ENCODE measurements around the gene PDLIM1. TPM values are rescaled to one million over a fixed set of nuclear protein-coding genes. Genes with fewer than 3 reads are reported as not detected.

Gene PDLIM1
- total and polyA plus RNA-seq, 9 of the 15 experiments (the other 6 are each of a cell fraction or from before 2014, with no cell fraction given): 19.8 to 164 (median 39.1) TPM

DNA sequence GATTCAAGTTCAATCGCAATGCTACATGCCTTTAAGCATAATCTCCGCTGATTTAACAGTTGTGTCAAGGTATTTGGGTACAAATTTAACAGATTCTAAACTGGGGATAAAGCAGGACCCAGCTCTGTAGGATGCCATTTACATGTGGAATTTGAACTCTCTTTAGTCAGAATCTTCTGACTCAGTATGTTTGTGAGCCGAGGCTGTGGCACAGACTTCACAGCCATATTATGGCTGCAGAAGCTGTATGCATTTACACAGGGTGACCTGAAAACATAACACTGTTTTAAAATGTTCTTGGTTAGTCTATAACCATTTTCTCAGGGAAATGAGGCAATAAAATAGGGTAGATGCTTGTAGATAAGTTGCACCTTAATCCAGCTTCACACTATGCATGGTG, 8.7 kb downstream of the PDLIM1 start (continued):
- TF ChIP-seq CEBPG (CRISPR knock-in tag; IDR thresholded peaks at IDR 0.05): no peak
- no peak for TF ChIP-seq CEBPG (tag; conservative IDR thresholded peaks at IDR 0.05 in 1 of 2, IDR thresholded peaks at IDR 0.05 in 1 of 2)
- no peak for TF ChIP-seq HDAC6 (IDR thresholded peaks at IDR 0.05; ENCODE audit: low read depth, low read length)

DNA sequence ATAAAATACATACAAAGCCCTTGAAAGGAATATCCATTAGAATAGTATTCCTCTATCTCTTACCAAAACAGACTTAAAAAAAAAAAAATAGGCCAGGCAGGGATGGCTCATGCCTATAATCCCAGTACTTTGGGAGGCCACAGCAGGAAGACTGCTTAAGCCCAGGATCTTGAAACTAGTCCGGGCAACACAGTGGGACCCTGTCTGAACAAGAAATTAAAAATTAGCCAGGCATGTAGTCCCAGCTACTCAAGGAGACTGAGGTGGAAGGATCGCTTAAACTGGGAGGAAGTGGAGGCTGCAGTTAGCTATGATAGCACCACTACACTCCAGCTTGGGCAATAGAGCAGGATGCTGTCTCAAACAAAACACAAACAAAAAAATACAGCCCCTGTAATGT, 9.6 kb downstream of the PDLIM1 start:
- no TSS peak for BruUV-seq (replicated peaks)
- in situ Hi-C loops (cut with MboI) (no loop called here), intact Hi-C loops (cut with micrococcal nuclease) (no loop called here)
- Histone ChIP-seq H3K79me2 (ENCODE audit: control insufficient read depth, insufficient read depth, low read length) (peaks cover 90% of the 10 kb centered on the region), H3K4me2 (ENCODE audit: insufficient read depth, low read length) (no peak overlapping the region), H3K9me1 (ENCODE audit: control insufficient read depth, insufficient read depth, low read length) (peaks cover 4% of the 10 kb centered on the region), H3K9me3 (replicated peaks; ENCODE audit: control insufficient read depth, insufficient read depth, low read depth, low read length) (no peaks in the 10 kb centered on the region), H3K4me1 (replicated peaks in 1 of 2; ENCODE audit: control insufficient read depth in 2 of 2, insufficient read depth in 2 of 2, low read length in 2 of 2) (peaks cover 18 to 35% of the 10 kb centered on the region in 2 experiments), H3K36me3 (ENCODE audit: control insufficient read depth, insufficient read depth, low read length) (peaks cover 5% of the 10 kb centered on the region; the same call in 1 of the 3 replicates), H3K27me3 (ENCODE audit: control insufficient read depth in 2 of 2, insufficient read depth in 2 of 2, low read length in 2 of 2) (no peaks in the 10 kb centered on the region), H3K9ac (ENCODE audit: insufficient read depth in 1 of 2, low read depth in 2 of 2, low read length in 2 of 2) (no peak overlapping the region), H2AFZ (ENCODE audit: low read depth, low read length) (no peak overlapping the region), H4K20me1 (replicated peaks; ENCODE audit: control insufficient read depth, insufficient read depth, low read length) (peaks cover 15% of the 10 kb centered on the region), H3K4me3 (no peak overlapping the region), H3K27ac (ENCODE audit: extremely low read depth, low read depth, low read length) (no peak overlapping the region)
- no peak for ATAC-seq
- POLR2A ChIA-PET: no interaction called here
- WGBS (ENCODE audit: insufficient coverage, low coverage, missing lambda C conversion rate): 56% methylated on average over 2 of the region's 2 CpGs
- DNase-seq (ENCODE audit: extremely low read depth in 1 of 4, low spot score in 3 of 4): no peak
- TF ChIP-seq SMAD3 (CRISPR knock-in tag; conservative IDR thresholded peaks at IDR 0.05): no peak
- TF ChIP-seq, protein P1, sequence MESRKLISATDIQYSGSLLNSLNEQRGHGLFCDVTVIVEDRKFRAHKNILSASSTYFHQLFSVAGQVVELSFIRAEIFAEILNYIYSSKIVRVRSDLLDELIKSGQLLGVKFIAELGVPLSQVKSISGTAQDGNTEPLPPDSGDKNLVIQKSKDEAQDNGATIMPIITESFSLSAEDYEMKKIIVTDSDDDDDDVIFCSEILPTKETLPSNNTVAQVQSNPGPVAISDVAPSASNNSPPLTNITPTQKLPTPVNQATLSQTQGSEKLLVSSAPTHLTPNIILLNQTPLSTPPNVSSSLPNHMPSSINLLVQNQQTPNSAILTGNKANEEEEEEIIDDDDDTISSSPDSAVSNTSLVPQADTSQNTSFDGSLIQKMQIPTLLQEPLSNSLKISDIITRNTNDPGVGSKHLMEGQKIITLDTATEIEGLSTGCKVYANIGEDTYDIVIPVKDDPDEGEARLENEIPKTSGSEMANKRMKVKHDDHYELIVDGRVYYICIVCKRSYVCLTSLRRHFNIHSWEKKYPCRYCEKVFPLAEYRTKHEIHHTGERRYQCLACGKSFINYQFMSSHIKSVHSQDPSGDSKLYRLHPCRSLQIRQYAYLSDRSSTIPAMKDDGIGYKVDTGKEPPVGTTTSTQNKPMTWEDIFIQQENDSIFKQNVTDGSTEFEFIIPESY (CRISPR knock-in tag; IDR thresholded peaks at IDR 0.05): no peak
- TF ChIP-seq FOSL1 (tag; conservative IDR thresholded peaks at IDR 0.05): no peak
- no peak for TF ChIP-seq KLF10 (CRISPR knock-in tag; IDR thresholded peaks at IDR 0.05)
- TF ChIP-seq SMC3 (conservative IDR thresholded peaks at IDR 0.05; ENCODE audit: insufficient read depth, low read depth, low read length): no peak
- TF ChIP-seq, protein P2, sequence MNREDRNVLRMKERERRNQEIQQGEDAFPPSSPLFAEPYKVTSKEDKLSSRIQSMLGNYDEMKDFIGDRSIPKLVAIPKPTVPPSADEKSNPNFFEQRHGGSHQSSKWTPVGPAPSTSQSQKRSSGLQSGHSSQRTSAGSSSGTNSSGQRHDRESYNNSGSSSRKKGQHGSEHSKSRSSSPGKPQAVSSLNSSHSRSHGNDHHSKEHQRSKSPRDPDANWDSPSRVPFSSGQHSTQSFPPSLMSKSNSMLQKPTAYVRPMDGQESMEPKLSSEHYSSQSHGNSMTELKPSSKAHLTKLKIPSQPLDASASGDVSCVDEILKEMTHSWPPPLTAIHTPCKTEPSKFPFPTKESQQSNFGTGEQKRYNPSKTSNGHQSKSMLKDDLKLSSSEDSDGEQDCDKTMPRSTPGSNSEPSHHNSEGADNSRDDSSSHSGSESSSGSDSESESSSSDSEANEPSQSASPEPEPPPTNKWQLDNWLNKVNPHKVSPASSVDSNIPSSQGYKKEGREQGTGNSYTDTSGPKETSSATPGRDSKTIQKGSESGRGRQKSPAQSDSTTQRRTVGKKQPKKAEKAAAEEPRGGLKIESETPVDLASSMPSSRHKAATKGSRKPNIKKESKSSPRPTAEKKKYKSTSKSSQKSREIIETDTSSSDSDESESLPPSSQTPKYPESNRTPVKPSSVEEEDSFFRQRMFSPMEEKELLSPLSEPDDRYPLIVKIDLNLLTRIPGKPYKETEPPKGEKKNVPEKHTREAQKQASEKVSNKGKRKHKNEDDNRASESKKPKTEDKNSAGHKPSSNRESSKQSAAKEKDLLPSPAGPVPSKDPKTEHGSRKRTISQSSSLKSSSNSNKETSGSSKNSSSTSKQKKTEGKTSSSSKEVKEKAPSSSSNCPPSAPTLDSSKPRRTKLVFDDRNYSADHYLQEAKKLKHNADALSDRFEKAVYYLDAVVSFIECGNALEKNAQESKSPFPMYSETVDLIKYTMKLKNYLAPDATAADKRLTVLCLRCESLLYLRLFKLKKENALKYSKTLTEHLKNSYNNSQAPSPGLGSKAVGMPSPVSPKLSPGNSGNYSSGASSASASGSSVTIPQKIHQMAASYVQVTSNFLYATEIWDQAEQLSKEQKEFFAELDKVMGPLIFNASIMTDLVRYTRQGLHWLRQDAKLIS (CRISPR knock-in tag; IDR thresholded peaks at IDR 0.05): no peak
- TF ChIP-seq ILF3 (IDR thresholded peaks at IDR 0.05; ENCODE audit: borderline replicate concordance): no peak
- CTCF ChIA-PET (ENCODE audit: low intra/inter-chr PET ratio): no interaction called here
- FAIRE-seq: no peak

Measured in K562 (cell line).